ENCODE measurements around the gene PEA15.

Gene PEA15

GRCh38 chr1:160245434-160245833 lies 40.2 kb downstream of the PEA15 start:
- no peaks in the 10 kb centered on the region for H3K27me3 ChIP-seq (ENCODE audit: insufficient read depth, low read depth, severe bottlenecking)
- H3K36me3 ChIP-seq: peaks cover 32% of the 10 kb centered on the region
- H3K9me3 ChIP-seq (ENCODE audit: severe bottlenecking): no peaks in the 10 kb centered on the region
- H3K4me3 ChIP-seq (ENCODE audit: low read depth, low read length): no peak overlapping the region
- TF ChIP-seq CTCF (IDR thresholded peaks at IDR 0.05; ENCODE audit: low read depth, low read length): no peak
- no peak for DNase-seq
- no peak overlapping the region for H3K27ac ChIP-seq

- Histone ChIP-seq H3K27me3 (ENCODE audit: insufficient read depth, low read depth, severe bottlenecking) (no peaks in the 10 kb centered on the region), H3K9me3 (ENCODE audit: severe bottlenecking) (no peaks in the 10 kb centered on the region), H3K27ac (no peak overlapping the region), H3K4me3 (ENCODE audit: low read depth, low read length) (no peak overlapping the region), H3K36me3 (peaks cover 21% of the 10 kb centered on the region)
- DNase-seq: no peak
- no peak for TF ChIP-seq CTCF (IDR thresholded peaks at IDR 0.05; ENCODE audit: low read depth, low read length)
Observed at GRCh38 chr1:160247053-160247452, 41.9 kb downstream of the PEA15 start.

DNA sequence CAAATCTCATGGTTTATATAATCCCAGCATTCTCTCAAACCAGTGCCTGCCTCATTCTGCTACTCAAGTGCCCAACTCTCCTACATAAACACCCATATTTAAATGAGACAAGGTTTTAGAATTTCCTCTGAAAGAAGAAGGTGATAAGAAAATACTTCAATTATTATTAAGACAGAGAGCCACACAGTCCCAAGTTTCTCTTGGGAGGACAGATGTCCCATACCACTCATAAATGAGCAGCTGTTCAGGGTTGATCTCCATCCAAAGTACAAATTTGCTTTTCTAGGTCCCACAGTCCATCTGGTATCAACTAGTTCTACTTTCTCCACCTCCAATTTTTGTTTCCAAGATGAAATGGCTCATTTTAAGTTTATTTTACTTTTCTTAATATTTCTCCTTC lies 45.8 kb downstream of the PEA15 start:
- Histone ChIP-seq H3K9me3 (ENCODE audit: severe bottlenecking) (no peaks in the 10 kb centered on the region), H3K4me3 (ENCODE audit: low read depth, low read length) (no peak overlapping the region), H3K27me3 (ENCODE audit: insufficient read depth, low read depth, severe bottlenecking) (no peaks in the 10 kb centered on the region), H3K36me3 (peaks cover 8% of the 10 kb centered on the region), H3K27ac (no peak overlapping the region)
- no peak for DNase-seq
- TF ChIP-seq CTCF (IDR thresholded peaks at IDR 0.05; ENCODE audit: low read depth, low read length): no peak

DNA sequence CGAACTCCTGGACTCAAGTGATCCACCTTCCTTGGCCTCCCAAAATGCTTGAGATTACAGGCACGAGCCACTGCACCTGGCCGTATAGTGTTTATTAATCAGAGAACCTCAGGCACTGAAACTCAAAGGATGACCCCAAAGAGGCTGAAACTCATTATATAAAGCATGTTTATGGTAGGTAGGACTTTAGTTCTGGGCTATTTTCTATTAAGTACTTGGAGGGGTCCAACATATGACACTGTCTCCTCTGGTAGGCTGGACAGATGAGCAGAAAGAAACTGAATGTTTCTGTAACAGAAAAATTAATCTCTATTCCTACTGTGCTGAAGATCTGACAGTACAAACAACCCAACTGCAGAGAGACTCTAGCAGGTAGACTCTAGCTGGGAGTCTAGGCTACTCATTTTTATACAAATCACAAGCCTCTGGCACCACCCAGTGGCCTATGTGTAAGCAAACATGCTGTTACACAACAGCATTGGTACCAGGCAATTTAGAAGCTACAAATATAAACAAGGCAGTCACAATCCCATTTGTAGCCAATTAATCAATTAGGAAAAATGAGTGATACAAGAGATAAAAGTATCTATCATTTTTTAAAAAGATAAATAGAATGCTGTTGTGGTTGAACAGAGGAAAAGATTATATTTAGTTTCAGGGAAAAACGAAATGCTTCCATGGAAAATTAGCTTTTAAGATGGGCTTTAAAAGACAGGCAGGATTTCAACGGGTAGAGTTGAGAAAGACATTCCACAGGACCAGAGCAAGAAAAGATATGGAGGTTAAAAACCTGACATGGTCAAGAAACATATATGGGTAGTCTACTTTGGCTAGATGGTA lies 46.7 kb downstream of the PEA15 start:
- H3K4me3 ChIP-seq (ENCODE audit: low read depth, low read length): no peak overlapping the region
- H3K27me3 ChIP-seq (ENCODE audit: insufficient read depth, low read depth, severe bottlenecking): no peaks in the 10 kb centered on the region
- peak; percentile 84 for TF ChIP-seq CTCF (IDR thresholded peaks at IDR 0.05; ENCODE audit: low read depth, low read length)
- DNase-seq: peak; percentile 85
- H3K36me3 ChIP-seq: peaks cover 8% of the 10 kb centered on the region
- no peaks in the 10 kb centered on the region for H3K9me3 ChIP-seq (ENCODE audit: severe bottlenecking)
- no peak overlapping the region for H3K27ac ChIP-seq

DNA sequence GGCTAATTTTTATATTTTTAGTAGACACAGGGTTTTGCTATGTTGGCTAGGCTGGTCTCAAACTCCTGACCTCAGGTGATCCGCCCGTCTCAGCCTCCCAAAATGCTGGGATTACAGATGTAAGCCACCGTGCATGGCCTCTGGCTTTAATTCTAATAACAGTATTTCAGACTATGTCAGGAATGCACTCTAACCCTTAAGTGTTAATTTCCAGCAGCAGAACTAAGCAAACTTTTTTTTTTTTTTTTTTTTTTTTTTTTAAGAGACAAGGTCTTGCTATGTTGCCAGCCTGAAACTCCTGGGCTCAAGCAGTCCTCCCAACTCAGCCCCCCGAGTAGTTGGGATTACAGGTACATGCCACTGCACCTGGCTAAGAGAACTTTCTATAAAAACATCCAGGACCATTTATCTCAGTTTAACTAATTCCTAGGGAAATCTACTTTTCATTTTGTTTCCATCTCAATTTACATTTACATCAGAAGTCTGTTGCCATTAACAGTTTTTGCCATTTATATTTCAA lies 50.7 kb downstream of the PEA15 start:
- Histone ChIP-seq H3K27me3 (ENCODE audit: insufficient read depth, low read depth, severe bottlenecking) (no peaks in the 10 kb centered on the region), H3K27ac (no peak overlapping the region), H3K9me3 (ENCODE audit: severe bottlenecking) (no peaks in the 10 kb centered on the region), H3K36me3 (peaks cover 12% of the 10 kb centered on the region), H3K4me3 (ENCODE audit: low read depth, low read length) (no peak overlapping the region)
- TF ChIP-seq CTCF (IDR thresholded peaks at IDR 0.05; ENCODE audit: low read depth, low read length): no peak
- no peak for DNase-seq

All from WERI-Rb-1 (cell line).